Measurements from ENCODE around the gene PLEKHG7.

Gene PLEKHG7

GRCh38 chr12:92690601-92691000, 12.2 kb upstream of the PLEKHG7 start:
- in situ Hi-C loops (cut with MboI; ENCODE audit: low sequenced_read_pairs, unreplicated experiment) = no loop called here
- TF ChIP-seq CTCF (IDR thresholded peaks at IDR 0.05; ENCODE audit: borderline replicate concordance, control extremely low read depth, extremely low read depth, insufficient read depth, missing control alignments) = no peak

DNA sequence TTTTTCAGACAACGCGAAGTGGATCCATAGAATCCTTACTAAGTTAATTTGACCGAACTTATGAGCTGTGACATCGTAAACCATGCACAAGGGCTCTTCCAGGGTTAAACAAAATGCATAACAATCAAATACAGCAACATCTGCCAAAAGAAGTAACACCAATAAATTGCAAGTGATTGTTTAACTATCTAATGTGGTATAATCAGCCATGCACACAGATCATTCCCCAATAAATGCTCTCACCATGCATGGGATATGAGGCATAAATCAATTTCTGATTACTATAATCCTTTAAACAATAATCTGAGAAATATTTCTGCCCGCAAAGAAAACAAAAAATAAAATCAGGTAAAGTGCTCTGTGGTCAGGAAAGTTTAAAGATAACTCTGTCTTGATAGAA, 7.7 kb upstream of the PLEKHG7 start:
- no peak for TF ChIP-seq CTCF (IDR thresholded peaks at IDR 0.05; ENCODE audit: borderline replicate concordance, control extremely low read depth, extremely low read depth, insufficient read depth, missing control alignments)
- DNase-seq (ENCODE audit: low spot score) = no peak
- in situ Hi-C loops (cut with MboI; ENCODE audit: low sequenced_read_pairs, unreplicated experiment) = no loop called here

More at GRCh38 chr12:92690601-92691000, 12.2 kb upstream of the PLEKHG7 start:
- DNase-seq (ENCODE audit: low spot score) = no peak

- no peak for DNase-seq (ENCODE audit: low spot score)
- no peak for TF ChIP-seq CTCF (IDR thresholded peaks at IDR 0.05; ENCODE audit: borderline replicate concordance, control extremely low read depth, extremely low read depth, insufficient read depth, missing control alignments)
- in situ Hi-C loops (cut with MboI; ENCODE audit: low sequenced_read_pairs, unreplicated experiment) = no loop called here
These were observed 7.2 kb upstream of the PLEKHG7 start for GRCh38 chr12:92695577-92695976.

GRCh38 chr12:92696216-92696615, 6.6 kb upstream of the PLEKHG7 start:
- no peak for DNase-seq (ENCODE audit: low spot score)
- in situ Hi-C loops (cut with MboI; ENCODE audit: low sequenced_read_pairs, unreplicated experiment) = no loop called here
- TF ChIP-seq CTCF (IDR thresholded peaks at IDR 0.05; ENCODE audit: borderline replicate concordance, control extremely low read depth, extremely low read depth, insufficient read depth, missing control alignments) = no peak

DNA sequence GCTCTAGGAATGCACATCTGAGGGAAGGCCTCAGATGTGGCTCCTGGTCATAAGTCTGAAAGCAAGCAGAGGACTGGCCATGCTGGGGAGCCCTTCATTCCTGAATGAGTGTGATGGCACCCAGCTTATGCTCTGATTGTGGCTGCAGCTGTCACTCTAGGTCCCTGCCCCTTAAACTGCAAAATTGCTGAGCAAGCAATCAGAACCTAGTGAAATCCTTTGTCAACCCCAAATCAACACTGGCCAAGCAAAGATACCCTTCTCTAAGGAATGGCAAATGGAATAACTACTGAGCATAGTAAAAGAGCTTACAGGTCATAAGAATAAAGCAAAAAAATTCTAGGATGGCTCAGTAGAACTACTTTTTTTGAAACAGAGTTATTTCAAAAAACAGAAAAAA, 4.3 kb upstream of the PLEKHG7 start:
- no peak for DNase-seq (ENCODE audit: low spot score)
- in situ Hi-C loops (cut with MboI; ENCODE audit: low sequenced_read_pairs, unreplicated experiment) = no loop called here
- TF ChIP-seq CTCF (IDR thresholded peaks at IDR 0.05; ENCODE audit: borderline replicate concordance, control extremely low read depth, extremely low read depth, insufficient read depth, missing control alignments) = no peak

DNA sequence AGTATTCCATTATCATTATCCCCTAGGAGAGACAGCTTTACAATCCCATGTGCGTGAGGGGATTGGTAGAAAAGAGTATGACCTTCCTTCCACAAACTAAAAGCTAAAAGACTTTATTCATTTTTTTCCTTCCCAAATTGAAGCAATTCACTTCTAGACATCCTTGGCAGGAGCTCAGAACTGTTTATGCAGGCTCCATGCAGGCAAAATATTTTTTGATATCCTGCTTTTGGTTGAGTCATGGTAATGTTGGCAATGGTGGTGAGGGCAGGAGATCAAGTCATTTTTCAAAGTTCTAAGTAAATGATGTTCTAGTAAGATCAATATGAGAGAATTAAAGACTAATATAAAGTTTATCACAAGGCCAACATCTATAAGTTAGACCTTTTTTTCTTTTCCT, 1.3 kb upstream of the PLEKHG7 start:
- DNase-seq (ENCODE audit: low spot score) = no peak
- TF ChIP-seq CTCF (IDR thresholded peaks at IDR 0.05; ENCODE audit: borderline replicate concordance, control extremely low read depth, extremely low read depth, insufficient read depth, missing control alignments) = no peak
- in situ Hi-C loops (cut with MboI; ENCODE audit: low sequenced_read_pairs, unreplicated experiment) = no loop called here

GRCh38 chr12:92703786-92704185, 997 bp downstream of the PLEKHG7 start:
- no peak for DNase-seq (ENCODE audit: low spot score)
- in situ Hi-C loops (cut with MboI; ENCODE audit: low sequenced_read_pairs, unreplicated experiment) = no loop called here
- TF ChIP-seq CTCF (IDR thresholded peaks at IDR 0.05; ENCODE audit: borderline replicate concordance, control extremely low read depth, extremely low read depth, insufficient read depth, missing control alignments) = no peak

Data from GM13976 (cell line).